SK-N-SH (cell line): ENCODE results near the gene TCF12. TPM values are rescaled to one million over a fixed set of nuclear protein-coding genes. Genes with fewer than 3 reads are reported as not detected.
A peak's percentile ranks its signal among the peaks of the same experiment; 100 is the strongest.

Experiments
- CTCF ChIA-PET: fragments of 300-600, 350-600 bp; formaldehyde crosslinking; extraction: SDS; loops from one replicate; lab custom pipeline; 2021; lab: Yijun Ruan, JAX
- POLR2A ChIA-PET: fragments of 350-600 bp; sonication (Branson Sonifier 250); formaldehyde crosslinking; extraction: SDS; loops from one replicate; lab custom pipeline; 2020; ENCODE audit warnings: antibody characterized with exemption, inconsistent platforms; lab: Yijun Ruan, JAX
- DNase-seq: peaks from one replicate; pipeline ENCODE4 v3.0.0; 2012
- H2AFZ ChIP-seq: fragments of 200-600 bp; sonication (generic); 2 replicates; pipeline ENCODE4 v1.8.1; 2016; ENCODE audit warnings: antibody characterized with exemption, mild to moderate bottlenecking, low read depth
- H3F3A ChIP-seq: fragments of 200-600 bp; sonication (generic); replicated peaks from 2 replicates; pipeline ENCODE3; 2016; ENCODE audit warnings: antibody characterized with exemption, mild to moderate bottlenecking; ENCODE audit not compliant: insufficient read depth
- H3K27ac ChIP-seq, 2 experiments: fragments of 200-500 bp in 1 of 2; fragments of 200-600 bp in 1 of 2; sonication (Bioruptor generic) in 1 of 2; sonication (generic), shearing (Covaris generic) in 1 of 2; 2 replicates each; pipeline versions ENCODE4 v1.5.1 to v1.6.1; 2014 to 2016; ENCODE audit warnings: low read depth in 2 of 2, inconsistent platforms in 1 of 2, low read length in 1 of 2, mild to moderate bottlenecking in 1 of 2, mixed read lengths in 1 of 2
- H3K27me3 ChIP-seq: fragments of 200-600 bp; sonication (generic), shearing (Covaris generic); 2 replicates; pipeline ENCODE4 v1.6.1; 2016; ENCODE audit warnings: mixed run types; ENCODE audit not compliant: insufficient read depth
- H3K36me3 ChIP-seq, 2 experiments: fragments of 200-500 bp in 1 of 2; fragments of 200-600 bp in 1 of 2; sonication (Bioruptor generic) in 1 of 2; sonication (generic) in 1 of 2; replicated peaks in 1 of 2; 2 replicates each; pipeline versions ENCODE3 to v1.5.1; 2014 to 2016; ENCODE audit warnings: low read length in 1 of 2, mild to moderate bottlenecking in 1 of 2; ENCODE audit not compliant: insufficient read depth in 2 of 2, control insufficient read depth in 1 of 2
- H3K4me1 ChIP-seq, 2 experiments: fragments of 200-500 bp in 1 of 2; fragments of 200-600 bp in 1 of 2; sonication (Bioruptor generic) in 1 of 2; sonication (generic), shearing (Covaris generic) in 1 of 2; 2 replicates each; pipeline versions ENCODE4 v1.5.1 to v1.6.1; 2014 to 2016; ENCODE audit warnings: low read depth in 1 of 2, low read length in 1 of 2, mixed run types in 1 of 2; ENCODE audit not compliant: insufficient read depth in 2 of 2, control insufficient read depth in 1 of 2
- H3K4me2 ChIP-seq: fragments of 200-600 bp; sonication (generic), shearing (Covaris generic); 2 replicates; pipeline ENCODE4 v1.6.1; 2017; ENCODE audit warnings: mixed run types
- H3K4me3 ChIP-seq, 2 experiments: fragments of 200-500 bp in 1 of 2; fragments of 200-600 bp in 1 of 2; sonication (Bioruptor generic) in 1 of 2; sonication (generic), shearing (Covaris generic) in 1 of 2; 2 replicates each; pipeline versions ENCODE4 v1.5.1 to v1.8.1; 2014 to 2016; ENCODE audit warnings: low read depth in 2 of 2, inconsistent platforms in 1 of 2, low read length in 1 of 2, mild to moderate bottlenecking in 1 of 2, mixed read lengths in 1 of 2, moderate library complexity in 1 of 2
- H3K79me2 ChIP-seq: fragments of 200-600 bp; sonication (generic); 2 replicates; pipeline ENCODE4 v1.8.1; 2017; ENCODE audit warnings: mild to moderate bottlenecking; ENCODE audit not compliant: insufficient read depth
- H3K9ac ChIP-seq: fragments of 200-600 bp; sonication (generic); 2 replicates; pipeline ENCODE4 v1.6.1; 2017; ENCODE audit warnings: mixed run types
- H3K9me2 ChIP-seq: fragments of 200-600 bp; sonication (generic); 2 replicates; pipeline ENCODE4 v1.6.1; 2017; ENCODE audit warnings: mixed run types
- H3K9me3 ChIP-seq: fragments of 200-600 bp; sonication (generic); 2 replicates; pipeline ENCODE4 v1.6.1; 2017; ENCODE audit warnings: mixed run types, mild to moderate bottlenecking, moderate library complexity
- H4K20me1 ChIP-seq: fragments of 200-600 bp; sonication (generic); 2 replicates; pipeline ENCODE4 v1.6.1; 2017; ENCODE audit warnings: mild to moderate bottlenecking, mixed run types; ENCODE audit not compliant: insufficient read depth
- CTCF ChIP-seq: fragments of 200-600 bp; sonication (generic); IDR thresholded peaks from 2 replicates; pipeline ENCODE4 v1.6.1; 2017; ENCODE audit warnings: antibody characterized with exemption, mild to moderate bottlenecking, moderate library complexity
- EP300 ChIP-seq, 2 experiments: IDR thresholded peaks; 2 replicates each; pipeline versions ENCODE4 v1.4.0 to v1.6.1; 2012; ENCODE audit warnings: borderline replicate concordance in 1 of 2, low read depth in 1 of 2, low read length in 1 of 2
- FOSL2 ChIP-seq: IDR thresholded peaks from 2 replicates; pipeline ENCODE4 v1.4.0; 2012; ENCODE audit warnings: low read depth, mild to moderate bottlenecking, moderate library complexity, borderline replicate concordance
- FOXM1 ChIP-seq: IDR thresholded peaks from 2 replicates; pipeline ENCODE4 v1.4.0; 2012; ENCODE audit warnings: low read depth, mild to moderate bottlenecking
- GABPA ChIP-seq: IDR thresholded peaks from 2 replicates; pipeline ENCODE4 v1.4.0; 2012; ENCODE audit warnings: low read depth, mild to moderate bottlenecking
- IRF3 ChIP-seq: fragments of 150-350 bp; IDR thresholded peaks from 2 replicates; pipeline ENCODE4 v1.6.1; 2016; ENCODE audit warnings: mild to moderate bottlenecking, low read depth, low read length
- MXI1 ChIP-seq: IDR thresholded peaks from 2 replicates; pipeline ENCODE4 v1.6.1; 2012; ENCODE audit warnings: mild to moderate bottlenecking, low read depth, low read length, improper control_type of control experiment
- NFIC ChIP-seq: IDR thresholded peaks from 2 replicates; pipeline ENCODE4 v1.4.0; 2012; ENCODE audit warnings: borderline replicate concordance
- NRF1 ChIP-seq: IDR thresholded peaks from 2 replicates; pipeline ENCODE4 v1.6.1; 2012; ENCODE audit warnings: low read depth, mild to moderate bottlenecking, low read length
- RCOR1 ChIP-seq: fragments of 150-350 bp; IDR thresholded peaks from 2 replicates; pipeline ENCODE4 v1.6.1; 2017; ENCODE audit warnings: antibody characterized with exemption, low read length
- REST ChIP-seq: IDR thresholded peaks from 2 replicates; pipeline ENCODE4 v1.6.1; 2012; ENCODE audit warnings: mild to moderate bottlenecking, low read depth, low read length, moderate library complexity
- RFX5 ChIP-seq: IDR thresholded peaks from 2 replicates; pipeline ENCODE4 v1.6.1; 2012; ENCODE audit warnings: mild to moderate bottlenecking, improper control_type of control experiment, low read length
- SIN3A ChIP-seq: IDR thresholded peaks from 2 replicates; pipeline ENCODE4 v1.6.1; 2012; ENCODE audit warnings: low read depth, mild to moderate bottlenecking, low read length, moderate library complexity, borderline replicate concordance
- TAF1 ChIP-seq: IDR thresholded peaks from 2 replicates; pipeline ENCODE4 v1.6.1; 2012; ENCODE audit warnings: low read depth, mild to moderate bottlenecking, low read length, moderate library complexity, borderline replicate concordance
- TCF12 ChIP-seq: IDR thresholded peaks from 2 replicates; pipeline ENCODE4 v1.4.0; 2012
- YY1 ChIP-seq: IDR thresholded peaks from 2 replicates; pipeline ENCODE4 v1.4.0; 2012; ENCODE audit warnings: low read depth, mild to moderate bottlenecking
- ZBTB33 ChIP-seq: IDR thresholded peaks from 2 replicates; pipeline ENCODE4 v1.4.0; 2012; ENCODE audit warnings: low read depth, borderline replicate concordance
- WGBS: methylation state at CpG from one replicate; pipeline ENCODE4 v1.1.6; 2017; ENCODE audit warnings: low lambda C conversion rate; 5-methylcytosine and 5-hydroxymethylcytosine counted together
- polyA plus RNA-seq, 3 experiments: library from polyadenylated mRNA; depleted of rRNA; stranded (reverse); fragments of >200 nt; gene quantifications; 2 replicates each; pipeline ENCODE4 v1.2.3, GENCODE V29; 2012

Gene TCF12
- polyA plus RNA-seq, 1 of the 3 experiments (the other 2 are of a cell fraction): 49.6 TPM

- no peaks in the 10 kb centered on the region for H3K27me3 ChIP-seq
- H4K20me1 ChIP-seq: no peaks in the 10 kb centered on the region; the same call in 1 of the 2 replicates
- no peaks in the 10 kb centered on the region for H3F3A ChIP-seq
- H3K4me3 ChIP-seq: no peak overlapping the region
- no peak overlapping the region for H3K4me2 ChIP-seq
- no peak overlapping the region for H3K9ac ChIP-seq
- DNase-seq: no peak
- no peak overlapping the region for H3K27ac ChIP-seq
- no peaks in the 10 kb centered on the region; a peak in 3 of 4 replicates for H3K4me1 ChIP-seq
- no peak overlapping the region for H2AFZ ChIP-seq
- 93% methylated on average over 4 of the region's 4 CpGs for WGBS
- no peaks in the 10 kb centered on the region for H3K9me2 ChIP-seq
- H3K36me3 ChIP-seq: peaks cover 0 to 9% of the 10 kb centered on the region in 2 experiments
- no peaks in the 10 kb centered on the region for H3K9me3 ChIP-seq
- POLR2A ChIA-PET: no interaction called here
- CTCF ChIA-PET: interaction anchor here (1.0 to 2.0 kb wide), 3 partner anchors 10 to 614 kb away, joined by 3 to 6 read pairs (median 4); no protein-coding TSS in a partner anchor
- peaks cover 33% of the 10 kb centered on the region for H3K79me2 ChIP-seq
- TF ChIP-seq TCF12: no peak
- no peak for TF ChIP-seq REST
- no peak for TF ChIP-seq ZBTB33
- TF ChIP-seq FOSL2: no peak
- no peak for TF ChIP-seq YY1
- TF ChIP-seq RFX5: no peak
- TF ChIP-seq CTCF: peak; percentile 38
Observed at GRCh38 chr15:57111002-57111401, 192.6 kb downstream of the TCF12 start.

GRCh38 chr15:57112178-57112577, 193.7 kb downstream of the TCF12 start:
- POLR2A ChIA-PET: no interaction called here
- H3K4me2 ChIP-seq: no peak overlapping the region
- no peaks in the 10 kb centered on the region for H3K36me3 ChIP-seq
- no peak overlapping the region for H3K9ac ChIP-seq
- DNase-seq: no peak
- H4K20me1 ChIP-seq: no peaks in the 10 kb centered on the region; the same call in 1 of the 2 replicates
- no peak overlapping the region for H3K4me3 ChIP-seq
- 75% methylated on average over 2 of the region's 2 CpGs for WGBS
- no peaks in the 10 kb centered on the region for H3K9me2 ChIP-seq
- no peaks in the 10 kb centered on the region for H3K9me3 ChIP-seq
- no peaks in the 10 kb centered on the region for H3K27me3 ChIP-seq
- H3K27ac ChIP-seq: no peak overlapping the region
- H3K79me2 ChIP-seq: peaks cover 37% of the 10 kb centered on the region
- peaks cover 1% of the 10 kb centered on the region for H3F3A ChIP-seq
- H3K4me1 ChIP-seq: peaks cover 0 to 2% of the 10 kb centered on the region in 2 experiments; a peak in 3 of 4 replicates
- CTCF ChIA-PET: interaction anchor here (1.4 to 2.0 kb wide), 4 partner anchors 9 to 26 kb away, joined by 3 to 6 read pairs (median 4); no protein-coding TSS in a partner anchor
- no peak overlapping the region for H2AFZ ChIP-seq
- no peak for TF ChIP-seq RCOR1
- no peak for TF ChIP-seq EP300 (IDR thresholded peaks at IDR 0.05; ENCODE audit: borderline replicate concordance in 1 of 2, low read depth in 1 of 2, low read length in 1 of 2)
- TF ChIP-seq MXI1: no peak
- TF ChIP-seq NFIC: no peak
- TF ChIP-seq SIN3A: no peak
- TF ChIP-seq NRF1: no peak
- no peak for TF ChIP-seq FOXM1
- TF ChIP-seq TCF12: no peak
- TF ChIP-seq ZBTB33: no peak
- no peak for TF ChIP-seq TAF1
- TF ChIP-seq GABPA: no peak
- no peak for TF ChIP-seq IRF3
